GM23338 (cell line): ENCODE data around the gene TMEM229B. TPM values are rescaled to one million over a fixed set of nuclear protein-coding genes. Genes with fewer than 3 reads are reported as not detected.

ENCODE experiments used
- CREB1 ChIP-seq: fragments of 250-450 bp; sonication (Bioruptor Pico); IDR thresholded peaks from 2 replicates; pipeline ENCODE4 v1.5.0; 2020; ENCODE audit warnings: low read depth, mild to moderate bottlenecking, moderate library complexity
- EZH2 ChIP-seq: fragments of 200-600 bp; sonication (generic); IDR thresholded peaks from one replicate; pipeline ENCODE4 v1.8.0; 2017; ENCODE audit warnings: antibody characterized with exemption, mild to moderate bottlenecking, low read depth; ENCODE audit not compliant: unreplicated experiment
- EZH2phosphoT487 ChIP-seq: fragments of 200-600 bp; sonication (generic); IDR thresholded peaks from one replicate; pipeline ENCODE4 v1.8.1; 2018; ENCODE audit warnings: antibody characterized with exemption; ENCODE audit not compliant: unreplicated experiment
- JUNB ChIP-seq: IDR thresholded peaks from one replicate; pipeline ENCODE4 v1.6.1; 2016; ENCODE audit warnings: antibody characterized with exemption; ENCODE audit not compliant: unreplicated experiment
- NANOG ChIP-seq: IDR thresholded peaks from 2 replicates; pipeline ENCODE4 v1.6.1; 2016; ENCODE audit warnings: antibody characterized with exemption, borderline replicate concordance
- POLR2AphosphoS5 ChIP-seq: IDR thresholded peaks from 2 replicates; pipeline ENCODE4 v1.6.1; 2016; ENCODE audit warnings: antibody characterized with exemption, low read depth
- STAT1 ChIP-seq: IDR thresholded peaks from one replicate; pipeline ENCODE4 v1.6.1; 2016; ENCODE audit warnings: antibody characterized with exemption; ENCODE audit not compliant: unreplicated experiment
- ZNF114 ChIP-seq: fragments of 250-450 bp; sonication (Bioruptor Pico); IDR thresholded peaks from 2 replicates; pipeline ENCODE4 v1.5.0; 2020; ENCODE audit warnings: mild to moderate bottlenecking, moderate library complexity
- ZNF331 ChIP-seq: fragments of 250-450 bp; sonication (Bioruptor Pico); IDR thresholded peaks from 2 replicates; pipeline ENCODE4 v1.5.0; 2020; ENCODE audit warnings: low read depth, mild to moderate bottlenecking, moderate library complexity
- polyA plus RNA-seq: library from polyadenylated mRNA; unstranded; fragments of >200 nt; fragmentation: Nextera tagmentation; extraction: Ambion mirVana; gene quantifications from 2 replicates; pipeline ENCODE4 v1.2.1, GENCODE V29; 2016
- total RNA-seq: library from RNA; depleted of rRNA; stranded (reverse); fragments of >200 nt; shearing (Covaris generic); gene quantifications from 2 replicates; pipeline ENCODE4 v1.2.3, GENCODE V29; 2014
- TF ChIP-seq, protein P1 (sequence below): fragments of 250-450 bp; sonication (Bioruptor Pico); IDR thresholded peaks from 2 replicates; pipeline ENCODE4 v1.5.0; 2020; ENCODE audit warnings: mild to moderate bottlenecking, moderate library complexity
- TF ChIP-seq, protein P2 (sequence below): IDR thresholded peaks from 2 replicates; pipeline ENCODE4 v1.6.1; 2016; ENCODE audit warnings: antibody characterized with exemption
- TF ChIP-seq, protein P3 (sequence below), 2 experiments: fragments of 200-600 bp in 1 of 2; sonication (generic) in 1 of 2; conservative IDR thresholded peaks; 2 replicates each; pipeline versions ENCODE4 v1.5.1 to v1.6.1; 2016 to 2017; ENCODE audit warnings: antibody characterized with exemption in 2 of 2, low read depth in 2 of 2, mild to moderate bottlenecking in 2 of 2, moderate library complexity in 1 of 2

TMEM229B gene
- total and polyA plus RNA-seq, 2 experiments from 2014 or later = 0.42 to 2.4 TPM

DNA sequence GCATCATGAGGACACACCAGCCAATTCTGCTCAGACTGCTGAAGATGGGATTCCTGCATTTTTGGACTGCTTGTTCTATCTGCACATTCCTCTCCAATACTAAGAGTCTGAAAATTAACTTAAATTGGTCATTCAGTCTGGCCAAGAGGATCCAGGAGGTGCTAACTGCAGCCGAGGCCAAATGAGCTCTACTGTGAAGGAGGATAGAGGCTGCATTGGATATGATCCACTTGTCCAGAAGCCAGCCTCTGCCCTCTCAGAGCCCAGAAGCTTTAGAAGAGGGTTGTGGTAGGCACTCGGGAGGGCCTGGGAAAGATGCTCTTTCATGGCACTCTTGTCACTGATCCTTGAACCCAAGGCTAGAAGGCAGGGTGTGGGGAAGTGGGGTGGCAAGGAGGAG lies 39.4 kb downstream of the TMEM229B start (continued):
- TF ChIP-seq, protein P1, sequence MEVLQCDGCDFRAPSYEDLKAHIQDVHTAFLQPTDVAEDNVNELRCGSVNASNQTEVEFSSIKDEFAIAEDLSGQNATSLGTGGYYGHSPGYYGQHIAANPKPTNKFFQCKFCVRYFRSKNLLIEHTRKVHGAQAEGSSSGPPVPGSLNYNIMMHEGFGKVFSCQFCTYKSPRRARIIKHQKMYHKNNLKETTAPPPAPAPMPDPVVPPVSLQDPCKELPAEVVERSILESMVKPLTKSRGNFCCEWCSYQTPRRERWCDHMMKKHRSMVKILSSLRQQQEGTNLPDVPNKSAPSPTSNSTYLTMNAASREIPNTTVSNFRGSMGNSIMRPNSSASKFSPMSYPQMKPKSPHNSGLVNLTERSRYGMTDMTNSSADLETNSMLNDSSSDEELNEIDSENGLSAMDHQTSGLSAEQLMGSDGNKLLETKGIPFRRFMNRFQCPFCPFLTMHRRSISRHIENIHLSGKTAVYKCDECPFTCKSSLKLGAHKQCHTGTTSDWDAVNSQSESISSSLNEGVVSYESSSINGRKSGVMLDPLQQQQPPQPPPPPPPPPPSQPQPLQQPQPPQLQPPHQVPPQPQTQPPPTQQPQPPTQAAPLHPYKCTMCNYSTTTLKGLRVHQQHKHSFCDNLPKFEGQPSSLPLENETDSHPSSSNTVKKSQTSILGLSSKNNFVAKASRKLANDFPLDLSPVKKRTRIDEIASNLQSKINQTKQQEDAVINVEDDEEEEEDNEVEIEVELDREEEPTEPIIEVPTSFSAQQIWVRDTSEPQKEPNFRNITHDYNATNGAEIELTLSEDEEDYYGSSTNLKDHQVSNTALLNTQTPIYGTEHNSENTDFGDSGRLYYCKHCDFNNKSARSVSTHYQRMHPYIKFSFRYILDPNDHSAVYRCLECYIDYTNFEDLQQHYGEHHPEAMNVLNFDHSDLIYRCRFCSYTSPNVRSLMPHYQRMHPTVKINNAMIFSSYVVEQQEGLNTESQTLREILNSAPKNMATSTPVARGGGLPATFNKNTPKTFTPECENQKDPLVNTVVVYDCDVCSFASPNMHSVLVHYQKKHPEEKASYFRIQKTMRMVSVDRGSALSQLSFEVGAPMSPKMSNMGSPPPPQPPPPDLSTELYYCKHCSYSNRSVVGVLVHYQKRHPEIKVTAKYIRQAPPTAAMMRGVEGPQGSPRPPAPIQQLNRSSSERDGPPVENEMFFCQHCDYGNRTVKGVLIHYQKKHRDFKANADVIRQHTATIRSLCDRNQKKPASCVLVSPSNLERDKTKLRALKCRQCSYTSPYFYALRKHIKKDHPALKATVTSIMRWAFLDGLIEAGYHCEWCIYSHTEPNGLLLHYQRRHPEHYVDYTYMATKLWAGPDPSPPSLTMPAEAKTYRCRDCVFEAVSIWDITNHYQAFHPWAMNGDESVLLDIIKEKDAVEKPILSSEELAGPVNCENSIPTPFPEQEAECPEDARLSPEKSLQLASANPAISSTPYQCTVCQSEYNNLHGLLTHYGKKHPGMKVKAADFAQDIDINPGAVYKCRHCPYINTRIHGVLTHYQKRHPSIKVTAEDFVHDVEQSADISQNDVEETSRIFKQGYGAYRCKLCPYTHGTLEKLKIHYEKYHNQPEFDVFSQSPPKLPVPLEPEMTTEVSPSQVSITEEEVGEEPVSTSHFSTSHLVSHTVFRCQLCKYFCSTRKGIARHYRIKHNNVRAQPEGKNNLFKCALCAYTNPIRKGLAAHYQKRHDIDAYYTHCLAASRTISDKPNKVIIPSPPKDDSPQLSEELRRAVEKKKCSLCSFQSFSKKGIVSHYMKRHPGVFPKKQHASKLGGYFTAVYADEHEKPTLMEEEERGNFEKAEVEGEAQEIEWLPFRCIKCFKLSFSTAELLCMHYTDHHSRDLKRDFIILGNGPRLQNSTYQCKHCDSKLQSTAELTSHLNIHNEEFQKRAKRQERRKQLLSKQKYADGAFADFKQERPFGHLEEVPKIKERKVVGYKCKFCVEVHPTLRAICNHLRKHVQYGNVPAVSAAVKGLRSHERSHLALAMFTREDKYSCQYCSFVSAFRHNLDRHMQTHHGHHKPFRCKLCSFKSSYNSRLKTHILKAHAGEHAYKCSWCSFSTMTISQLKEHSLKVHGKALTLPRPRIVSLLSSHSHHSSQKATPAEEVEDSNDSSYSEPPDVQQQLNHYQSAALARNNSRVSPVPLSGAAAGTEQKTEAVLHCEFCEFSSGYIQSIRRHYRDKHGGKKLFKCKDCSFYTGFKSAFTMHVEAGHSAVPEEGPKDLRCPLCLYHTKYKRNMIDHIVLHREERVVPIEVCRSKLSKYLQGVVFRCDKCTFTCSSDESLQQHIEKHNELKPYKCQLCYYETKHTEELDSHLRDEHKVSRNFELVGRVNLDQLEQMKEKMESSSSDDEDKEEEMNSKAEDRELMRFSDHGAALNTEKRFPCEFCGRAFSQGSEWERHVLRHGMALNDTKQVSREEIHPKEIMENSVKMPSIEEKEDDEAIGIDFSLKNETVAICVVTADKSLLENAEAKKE (CRISPR knock-in tag) = no peak
- TF ChIP-seq, protein P2, sequence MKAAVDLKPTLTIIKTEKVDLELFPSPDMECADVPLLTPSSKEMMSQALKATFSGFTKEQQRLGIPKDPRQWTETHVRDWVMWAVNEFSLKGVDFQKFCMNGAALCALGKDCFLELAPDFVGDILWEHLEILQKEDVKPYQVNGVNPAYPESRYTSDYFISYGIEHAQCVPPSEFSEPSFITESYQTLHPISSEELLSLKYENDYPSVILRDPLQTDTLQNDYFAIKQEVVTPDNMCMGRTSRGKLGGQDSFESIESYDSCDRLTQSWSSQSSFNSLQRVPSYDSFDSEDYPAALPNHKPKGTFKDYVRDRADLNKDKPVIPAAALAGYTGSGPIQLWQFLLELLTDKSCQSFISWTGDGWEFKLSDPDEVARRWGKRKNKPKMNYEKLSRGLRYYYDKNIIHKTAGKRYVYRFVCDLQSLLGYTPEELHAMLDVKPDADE = no peak
- no peak for TF ChIP-seq EZH2phosphoT487
- no peak for TF ChIP-seq STAT1
- TF ChIP-seq POLR2AphosphoS5 = no peak
- TF ChIP-seq, protein P3, sequence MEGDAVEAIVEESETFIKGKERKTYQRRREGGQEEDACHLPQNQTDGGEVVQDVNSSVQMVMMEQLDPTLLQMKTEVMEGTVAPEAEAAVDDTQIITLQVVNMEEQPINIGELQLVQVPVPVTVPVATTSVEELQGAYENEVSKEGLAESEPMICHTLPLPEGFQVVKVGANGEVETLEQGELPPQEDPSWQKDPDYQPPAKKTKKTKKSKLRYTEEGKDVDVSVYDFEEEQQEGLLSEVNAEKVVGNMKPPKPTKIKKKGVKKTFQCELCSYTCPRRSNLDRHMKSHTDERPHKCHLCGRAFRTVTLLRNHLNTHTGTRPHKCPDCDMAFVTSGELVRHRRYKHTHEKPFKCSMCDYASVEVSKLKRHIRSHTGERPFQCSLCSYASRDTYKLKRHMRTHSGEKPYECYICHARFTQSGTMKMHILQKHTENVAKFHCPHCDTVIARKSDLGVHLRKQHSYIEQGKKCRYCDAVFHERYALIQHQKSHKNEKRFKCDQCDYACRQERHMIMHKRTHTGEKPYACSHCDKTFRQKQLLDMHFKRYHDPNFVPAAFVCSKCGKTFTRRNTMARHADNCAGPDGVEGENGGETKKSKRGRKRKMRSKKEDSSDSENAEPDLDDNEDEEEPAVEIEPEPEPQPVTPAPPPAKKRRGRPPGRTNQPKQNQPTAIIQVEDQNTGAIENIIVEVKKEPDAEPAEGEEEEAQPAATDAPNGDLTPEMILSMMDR (conservative IDR thresholded peaks at IDR 0.05; ENCODE audit: low read depth in 2 of 2) = no peak
- no peak for TF ChIP-seq ZNF331 (CRISPR knock-in tag)
- no peak for TF ChIP-seq JUNB
- no peak for TF ChIP-seq CREB1 (CRISPR knock-in tag)
- TF ChIP-seq EZH2 = no peak
- no peak for TF ChIP-seq ZNF114
- no peak for TF ChIP-seq NANOG
